ENCODE measurements around the gene TWIST1. TPM values are rescaled to one million over a fixed set of nuclear protein-coding genes. Genes with fewer than 3 reads are reported as not detected.

TWIST1 gene
- total RNA-seq: 1 to 10 TPM in 1 of 6 donors, under 1 TPM in 3, not detected in 2; 0.09 to 2.2 (median 0.48) TPM
- polyA plus RNA-seq: under 1 TPM; 0.47 to 0.76 TPM

DNA sequence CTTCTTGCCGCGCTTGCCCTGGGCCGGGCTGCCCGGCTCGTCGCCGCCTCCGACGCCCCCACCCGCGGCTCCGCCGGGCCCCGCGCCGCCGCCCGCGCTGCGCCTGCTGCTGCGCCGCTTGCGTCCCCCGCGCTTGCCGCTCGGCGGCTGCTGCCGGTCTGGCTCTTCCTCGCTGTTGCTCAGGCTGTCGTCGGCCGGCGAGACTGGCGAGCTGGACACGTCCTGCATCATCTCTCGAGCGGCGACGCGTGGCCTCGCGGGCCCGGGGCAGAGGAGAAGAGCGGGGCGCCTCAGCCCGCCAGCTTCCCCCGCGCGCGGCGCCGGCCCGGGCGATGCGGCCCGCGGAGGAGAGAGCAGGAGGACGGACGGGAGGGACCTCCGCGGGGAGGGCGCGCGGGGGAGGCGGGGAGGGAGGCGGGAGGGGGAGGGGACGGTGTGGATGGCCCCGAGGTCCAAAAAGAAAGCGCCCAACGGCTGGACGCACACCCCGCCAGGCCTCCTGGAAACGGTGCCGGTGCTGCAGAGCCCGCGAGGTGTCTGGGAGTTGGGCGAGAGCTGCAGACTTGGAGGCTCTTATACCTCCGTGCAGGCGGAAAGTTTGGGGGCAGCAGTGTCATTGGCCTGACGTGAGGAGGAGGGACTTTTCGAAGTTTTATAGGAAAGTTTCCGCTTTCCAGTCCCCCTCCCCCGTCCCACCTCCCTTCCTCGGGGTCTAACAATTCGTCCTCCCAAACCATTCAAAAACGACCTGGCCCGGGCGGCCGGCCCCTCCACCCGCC, at the start of gene TWIST1:
TWIST1 (minus strand) TSS at position 546 of the 779 bp plus-strand sequence; CDS start at position 231, 315 bp downstream.
- Histone ChIP-seq H3K27ac (no peak within 1 kb of the TSS), H3K36me3 (no peaks in the 10 kb centered on the region), H3K27me3 (peaks cover 7 to 75% (median 19%) of the 10 kb centered on the region in 4 donors), H3K4me1 (peaks cover 0 to 5% (median 0%) of the 10 kb centered on the region in 3 donors), H3K4me3 (peak within 1 kb of the TSS in 3 of 4 donors; percentile 10 to 49 (median 30)), H3K9me3 (no peaks in the 10 kb centered on the region)
- no peak for TF ChIP-seq CTCF (IDR thresholded peaks at IDR 0.05)
- FAIRE-seq: no peak
- intact Hi-C loops (cut with DNase I): no loop called here
- WGBS, 2 donors: 1 to 2% methylated on average over 72 to 91 of the region's 91 CpGs
- ATAC-seq: peak; percentile 17 to 68 (median 56)
- peak in 3 of 6 donors; percentile 15 to 70 (median 24) for DNase-seq

- Histone ChIP-seq H3K27ac (no peak overlapping the region), H3K27me3 (peaks cover 0 to 2% (median 0%) of the 10 kb centered on the region in 4 donors), H3K9me3 (no peaks in the 10 kb centered on the region), H3K4me3 (no peak overlapping the region), H3K4me1 (no peaks in the 10 kb centered on the region), H3K36me3 (no peaks in the 10 kb centered on the region)
- ATAC-seq (no peak), DNase-seq (no peak), FAIRE-seq (no peak)
- no peak for TF ChIP-seq CTCF (IDR thresholded peaks at IDR 0.05)
- 51 to 61% methylated on average over 3 of the region's 3 CpGs for WGBS, 2 donors
- intact Hi-C loops (cut with DNase I): no loop called here
Observed at GRCh38 chr7:19161671-19162070, 44.2 kb upstream of the TWIST1 start.

- TF ChIP-seq CTCF (IDR thresholded peaks at IDR 0.05): no peak
- H3K9me3 ChIP-seq: no peaks in the 10 kb centered on the region
- DNase-seq (no peak), ATAC-seq (no peak), FAIRE-seq (no peak)
- intact Hi-C loops (cut with DNase I): no loop called here
- H3K27me3 ChIP-seq: peaks cover 0 to 29% (median 8%) of the 10 kb centered on the region in 4 donors
- no peaks in the 10 kb centered on the region for H3K4me1 ChIP-seq
- 2 to 5% methylated on average over 4 of the region's 4 CpGs for WGBS, 2 donors
- H3K4me3 ChIP-seq: no peak overlapping the region
- no peak overlapping the region for H3K27ac ChIP-seq
- H3K36me3 ChIP-seq: no peaks in the 10 kb centered on the region
Observed at GRCh38 chr7:19146699-19147098, 29.3 kb upstream of the TWIST1 start.

DNA sequence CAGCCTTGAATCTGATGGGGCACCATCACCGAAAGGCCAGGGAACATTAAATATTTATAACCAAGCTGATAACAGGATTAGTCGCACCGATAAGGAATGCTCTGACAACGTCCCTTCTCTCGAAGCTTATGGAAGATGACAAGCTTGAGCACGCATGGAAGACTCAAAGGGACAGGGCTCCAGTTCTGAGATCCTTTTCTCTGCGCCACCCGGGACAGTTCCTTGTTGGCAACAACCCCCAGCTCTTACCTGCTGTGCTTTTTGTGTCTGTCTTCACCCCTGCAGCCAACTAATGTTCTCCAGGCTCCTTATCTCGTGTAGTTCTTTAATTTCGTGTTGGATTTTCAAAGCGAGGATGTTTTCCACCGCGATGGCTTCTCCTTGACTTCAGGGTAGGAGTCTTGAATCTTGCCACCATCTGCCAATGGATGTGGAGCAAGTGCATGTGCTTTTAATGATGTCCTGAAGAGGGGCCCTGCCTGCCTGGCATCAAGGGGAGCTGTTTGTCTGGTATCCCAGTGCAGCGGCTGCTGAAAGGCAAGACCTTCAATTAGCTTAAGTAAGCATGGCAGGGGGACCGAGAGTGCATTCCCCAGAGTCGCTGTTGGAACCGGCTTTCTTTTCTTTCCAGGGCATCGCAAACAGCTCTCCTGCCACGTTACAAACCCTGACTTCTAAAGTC, 28.1 kb upstream of the TWIST1 start:
- ATAC-seq: no peak
- intact Hi-C loops (cut with DNase I): no loop called here
- peak in 1 of 6 donors; percentile 12 for DNase-seq
- TF ChIP-seq CTCF (IDR thresholded peaks at IDR 0.05): no peak
- Histone ChIP-seq H3K4me3 (no peak overlapping the region), H3K27me3 (peaks cover 0 to 35% (median 8%) of the 10 kb centered on the region in 4 donors), H3K36me3 (no peaks in the 10 kb centered on the region), H3K27ac (no peak overlapping the region), H3K4me1 (no peaks in the 10 kb centered on the region), H3K9me3 (no peaks in the 10 kb centered on the region)
- WGBS, 2 donors: 2 to 5% methylated on average over 19 of the region's 19 CpGs
- no peak for FAIRE-seq

Measured in pancreas (tissue), 10 donors.